ENCODE measurements around the gene ATP8A2. TPM values are rescaled to one million over a fixed set of nuclear protein-coding genes. Genes with fewer than 3 reads are reported as not detected.

Gene ATP8A2
- total RNA-seq, 1 donor, result 0.72 TPM

DNA sequence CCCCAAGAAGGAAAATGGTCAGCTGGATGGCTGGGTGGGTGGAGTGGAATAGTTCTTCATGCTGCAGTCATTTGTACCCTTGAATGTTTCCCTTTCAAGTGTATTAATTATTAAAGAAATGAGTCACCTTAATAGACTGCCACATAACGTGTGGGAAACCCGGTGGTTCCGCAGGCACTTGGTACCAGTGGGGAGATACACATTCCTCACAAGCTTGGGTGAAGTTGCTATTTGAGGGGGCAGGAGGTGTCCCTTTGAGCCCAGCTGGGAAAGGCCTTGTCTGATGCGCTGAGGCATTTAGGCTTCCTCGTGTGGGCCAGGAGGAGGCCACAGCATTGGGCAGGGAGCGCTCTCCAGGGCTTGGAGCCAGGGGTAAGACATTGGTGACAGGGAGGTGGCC lies 57.7 kb downstream of the ATP8A2 start:
- Histone ChIP-seq H3K4me2 (ENCODE audit: insufficient read depth, low read length) (no peak overlapping the region), H3K4me3 (ENCODE audit: insufficient read depth, low read length) (no peak overlapping the region), H3K4me1 (ENCODE audit: insufficient read depth, low read length) (no peaks in the 10 kb centered on the region), H3K79me2 (ENCODE audit: insufficient read depth, low read length) (no peaks in the 10 kb centered on the region), H4K20me1 (ENCODE audit: insufficient read depth, low read length) (no peaks in the 10 kb centered on the region), H2AFZ (ENCODE audit: low read length) (no peak overlapping the region), H3K9me3 (ENCODE audit: low read depth, low read length) (no peaks in the 10 kb centered on the region), H3K27me3 (ENCODE audit: insufficient read depth, low read length) (no peaks in the 10 kb centered on the region), H3K27ac (ENCODE audit: low read depth, low read length) (no peak overlapping the region), H3K36me3 (ENCODE audit: insufficient read depth, low read length) (no peaks in the 10 kb centered on the region)
- DNase-seq (ENCODE audit: insufficient read length, low spot score, missing footprints), result no peak
- no peak for TF ChIP-seq CTCF (IDR thresholded peaks at IDR 0.05; ENCODE audit: extremely low read depth, low read depth, low read length)

DNA sequence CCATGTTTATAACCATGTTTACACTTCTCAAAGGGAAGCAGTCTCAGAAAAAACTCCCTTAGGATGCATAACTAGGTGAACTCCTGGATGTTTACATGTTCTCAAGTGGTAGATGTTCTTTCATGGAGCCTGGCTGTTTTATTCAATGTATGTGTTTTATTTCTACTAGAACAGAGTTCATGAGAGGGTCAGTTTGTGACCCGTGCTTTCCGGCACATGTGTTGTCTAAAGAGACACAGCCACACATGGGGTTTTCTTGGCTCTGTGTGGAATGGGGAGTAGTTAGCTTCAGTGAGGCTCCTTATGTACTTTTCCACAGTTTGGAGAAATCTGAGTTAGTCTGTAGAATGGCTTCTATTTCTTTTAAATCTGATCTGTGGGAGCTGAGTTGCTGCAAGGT lies 60.9 kb downstream of the ATP8A2 start:
- Histone ChIP-seq H3K36me3 (ENCODE audit: insufficient read depth, low read length) (no peaks in the 10 kb centered on the region), H3K27ac (ENCODE audit: low read depth, low read length) (no peak overlapping the region), H3K4me3 (ENCODE audit: insufficient read depth, low read length) (no peak overlapping the region), H3K79me2 (ENCODE audit: insufficient read depth, low read length) (no peaks in the 10 kb centered on the region), H2AFZ (ENCODE audit: low read length) (no peak overlapping the region), H3K27me3 (ENCODE audit: insufficient read depth, low read length) (no peaks in the 10 kb centered on the region), H3K4me1 (ENCODE audit: insufficient read depth, low read length) (no peaks in the 10 kb centered on the region), H3K4me2 (ENCODE audit: insufficient read depth, low read length) (no peak overlapping the region), H4K20me1 (ENCODE audit: insufficient read depth, low read length) (no peaks in the 10 kb centered on the region), H3K9me3 (ENCODE audit: low read depth, low read length) (no peaks in the 10 kb centered on the region)
- no peak for TF ChIP-seq CTCF (IDR thresholded peaks at IDR 0.05; ENCODE audit: extremely low read depth, low read depth, low read length)
- no peak for DNase-seq (ENCODE audit: insufficient read length, low spot score, missing footprints)

DNA sequence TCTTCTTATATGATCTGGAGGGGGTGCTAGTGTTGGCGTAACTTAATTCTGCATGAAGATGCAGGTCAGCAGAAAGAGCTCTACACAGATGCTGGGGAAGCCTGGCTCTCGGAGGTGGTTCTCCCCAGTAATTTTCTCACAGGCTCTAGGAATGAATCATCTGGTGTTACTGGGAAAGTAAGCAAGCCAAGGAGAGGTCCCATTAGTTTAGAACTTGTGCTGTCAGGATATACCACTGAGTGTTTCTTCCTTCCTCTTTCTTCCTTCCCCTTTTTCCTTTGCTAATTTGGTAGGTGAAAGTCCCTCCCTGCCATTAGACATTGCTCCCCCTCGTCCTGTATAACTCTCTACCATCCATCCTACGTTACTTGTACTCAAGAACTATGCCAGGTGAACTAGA lies 68.3 kb downstream of the ATP8A2 start:
- H3K79me2 ChIP-seq (ENCODE audit: insufficient read depth, low read length), result no peaks in the 10 kb centered on the region
- no peak overlapping the region for H2AFZ ChIP-seq (ENCODE audit: low read length)
- H3K9me3 ChIP-seq (ENCODE audit: low read depth, low read length), result no peaks in the 10 kb centered on the region
- no peak overlapping the region for H3K4me3 ChIP-seq (ENCODE audit: insufficient read depth, low read length)
- H3K27me3 ChIP-seq (ENCODE audit: insufficient read depth, low read length), result no peaks in the 10 kb centered on the region
- H3K36me3 ChIP-seq (ENCODE audit: insufficient read depth, low read length), result no peaks in the 10 kb centered on the region
- TF ChIP-seq CTCF (IDR thresholded peaks at IDR 0.05; ENCODE audit: extremely low read depth, low read depth, low read length), result no peak
- H3K4me2 ChIP-seq (ENCODE audit: insufficient read depth, low read length), result no peak overlapping the region
- H4K20me1 ChIP-seq (ENCODE audit: insufficient read depth, low read length), result no peaks in the 10 kb centered on the region
- H3K4me1 ChIP-seq (ENCODE audit: insufficient read depth, low read length), result no peaks in the 10 kb centered on the region
- H3K27ac ChIP-seq (ENCODE audit: low read depth, low read length), result no peak overlapping the region
- DNase-seq (ENCODE audit: insufficient read length, low spot score, missing footprints), result no peak

GRCh38 chr13:25446261-25446660 lies 74.5 kb downstream of the ATP8A2 start:
- Histone ChIP-seq H2AFZ (ENCODE audit: low read length) (no peak overlapping the region), H3K36me3 (ENCODE audit: insufficient read depth, low read length) (no peaks in the 10 kb centered on the region), H4K20me1 (ENCODE audit: insufficient read depth, low read length) (no peaks in the 10 kb centered on the region), H3K4me3 (ENCODE audit: insufficient read depth, low read length) (no peak overlapping the region), H3K4me1 (ENCODE audit: insufficient read depth, low read length) (no peaks in the 10 kb centered on the region), H3K9me3 (ENCODE audit: low read depth, low read length) (no peaks in the 10 kb centered on the region), H3K27ac (ENCODE audit: low read depth, low read length) (no peak overlapping the region), H3K4me2 (ENCODE audit: insufficient read depth, low read length) (no peak overlapping the region), H3K27me3 (ENCODE audit: insufficient read depth, low read length) (no peaks in the 10 kb centered on the region), H3K79me2 (ENCODE audit: insufficient read depth, low read length) (no peaks in the 10 kb centered on the region)
- no peak for DNase-seq (ENCODE audit: insufficient read length, low spot score, missing footprints)
- no peak for TF ChIP-seq CTCF (IDR thresholded peaks at IDR 0.05; ENCODE audit: extremely low read depth, low read depth, low read length)

Data from osteoblast (primary cell).